GM18951 (cell line): Measurements from ENCODE around the gene RB1.
"Not testable (repeated sequence)": the region's sequence is repeated elsewhere in the genome, so short reads cannot be mapped to it uniquely, and the experiment has no call there.

Experiments used
- POLR2A ChIP-seq: IDR thresholded peaks from 4 replicates; pipeline ENCODE4 v1.6.1; 2011; ENCODE audit warnings: mild to moderate bottlenecking; ENCODE audit not compliant: insufficient read length, insufficient read depth; ENCODE audit errors: extremely low read depth
- in situ Hi-C: fragments of 300-500 bp; cut with MboI; formaldehyde crosslinking; loops from one replicate; pipeline ENCODE4 v1.12.0; 2022; ENCODE audit warnings: low sequenced_read_pairs, mixed read lengths, inconsistent platforms; ENCODE audit not compliant: unreplicated experiment

The RB1 gene

DNA sequence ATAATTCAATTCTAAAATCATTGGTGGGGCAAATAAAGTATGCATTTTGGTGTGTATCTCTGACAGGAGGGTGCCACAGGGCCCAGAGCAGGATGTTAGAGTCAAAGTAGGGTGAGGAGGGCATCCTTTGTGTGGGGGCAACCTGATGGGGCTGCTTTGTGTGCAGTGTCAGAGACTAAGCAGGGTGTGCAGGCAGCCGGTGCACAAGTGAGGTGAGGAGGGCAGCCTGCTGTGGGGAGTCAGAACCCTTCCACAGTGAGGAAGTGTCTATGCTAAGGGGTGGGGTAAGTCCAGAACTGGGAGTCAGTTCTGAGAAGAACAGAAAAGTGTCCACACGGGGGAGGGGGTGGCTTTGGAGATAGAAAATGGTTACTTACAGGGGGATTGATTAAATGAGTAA is 40.7 kb downstream of the RB1 start:
- in situ Hi-C loops, result no loop called here

DNA sequence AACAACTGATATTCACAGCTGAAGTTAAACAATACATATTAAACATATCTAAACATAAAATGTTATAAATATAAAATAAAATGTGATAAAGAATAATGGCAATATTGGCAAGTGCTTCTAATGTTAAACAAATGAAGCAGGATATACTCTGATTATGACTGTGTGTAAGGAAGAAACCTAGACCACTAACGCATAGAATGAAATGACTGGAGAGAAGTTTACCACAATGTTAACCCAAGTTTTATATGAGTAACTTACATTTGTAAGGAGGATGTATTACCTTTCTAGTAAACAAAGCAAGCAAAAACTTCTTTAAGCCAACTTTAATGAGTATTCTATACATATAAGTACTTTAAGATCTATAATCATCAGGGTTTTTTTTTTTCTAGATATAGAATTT is 43.0 kb downstream of the RB1 start:
- in situ Hi-C loops, result no loop called here
- TF ChIP-seq POLR2A, result no peak

More for the DNA sequence above, 40.7 kb downstream of the RB1 start:
- TF ChIP-seq POLR2A, result no peak

DNA sequence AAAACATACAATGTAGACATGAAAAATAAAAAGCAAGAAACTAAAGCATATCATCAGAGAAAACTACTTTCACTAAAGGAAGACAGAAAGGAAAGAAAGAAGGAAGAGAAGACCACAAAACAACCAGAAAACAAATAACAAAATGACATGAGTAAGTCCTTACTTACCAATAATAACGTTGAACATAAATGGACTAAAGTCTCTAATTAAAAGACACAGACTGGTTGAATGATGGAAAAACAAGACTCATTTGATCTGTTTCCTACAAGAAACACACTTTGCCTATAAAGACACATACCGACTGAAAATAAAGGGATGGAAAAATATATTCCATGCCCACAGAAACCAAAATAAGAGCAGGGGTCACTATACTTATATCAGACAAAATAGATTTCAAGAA is 46.0 kb downstream of the RB1 start:
- in situ Hi-C loops, result no loop called here
- no peak for TF ChIP-seq POLR2A

DNA sequence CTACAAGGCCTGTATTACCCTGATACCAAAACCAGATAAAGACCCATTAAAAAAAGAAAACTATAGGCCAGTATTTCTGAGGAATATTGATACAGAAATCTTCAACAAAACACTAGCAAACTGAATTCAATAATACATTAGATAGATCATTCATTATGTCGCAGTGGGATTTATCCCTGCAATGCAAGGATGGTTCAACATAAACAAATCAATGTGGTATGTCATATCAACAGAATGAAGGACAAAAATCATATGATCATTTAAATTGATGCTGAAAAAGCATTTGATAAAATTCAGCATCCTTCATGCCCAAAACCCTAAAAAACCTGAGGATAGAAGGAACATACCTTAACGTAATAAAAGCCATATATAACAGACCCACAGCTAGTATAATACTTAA is 50.0 kb downstream of the RB1 start:
- TF ChIP-seq POLR2A, result no peak

DNA sequence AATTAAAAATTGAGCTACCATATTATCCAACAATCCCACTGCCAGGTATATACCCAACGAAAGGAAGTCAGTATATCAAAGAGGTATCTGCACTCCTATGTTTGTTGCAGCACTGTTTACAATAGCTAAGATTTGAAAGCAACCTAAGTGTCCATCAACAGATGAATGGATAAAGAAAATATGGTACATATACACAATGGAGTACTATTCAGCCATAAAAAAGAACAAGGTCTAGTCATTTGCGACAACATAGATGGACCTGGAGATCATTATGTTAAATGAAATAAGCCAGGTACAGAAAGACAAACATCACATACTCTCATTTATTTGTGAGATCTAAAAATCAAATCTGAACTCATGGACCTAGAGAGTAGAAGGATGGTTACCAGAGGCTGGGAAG is 52.0 kb downstream of the RB1 start:
- in situ Hi-C loops, result not testable (repeated sequence)

More for the DNA sequence above, 50.0 kb downstream of the RB1 start:
- in situ Hi-C loops, result no loop called here

DNA sequence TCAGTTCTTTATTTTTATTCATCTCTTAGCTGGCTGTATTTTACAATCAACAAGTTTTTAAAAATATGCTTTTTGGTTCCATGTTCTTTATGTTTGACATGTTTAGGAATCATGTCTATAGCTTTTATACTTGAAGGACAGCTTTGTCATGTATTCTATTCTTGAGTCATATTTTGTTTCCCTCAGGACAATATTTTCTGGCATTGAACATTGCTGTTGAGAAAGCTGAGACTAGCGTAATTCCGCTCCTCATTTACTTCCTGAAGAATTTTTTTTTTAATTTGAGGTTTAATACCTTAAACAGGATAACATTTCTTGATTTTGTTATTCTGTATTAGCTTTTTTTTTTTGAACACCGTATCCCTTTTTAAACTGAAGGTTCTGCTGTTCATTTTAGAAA is 53.2 kb downstream of the RB1 start:
- TF ChIP-seq POLR2A, result no peak
- in situ Hi-C loops, result no loop called here

DNA sequence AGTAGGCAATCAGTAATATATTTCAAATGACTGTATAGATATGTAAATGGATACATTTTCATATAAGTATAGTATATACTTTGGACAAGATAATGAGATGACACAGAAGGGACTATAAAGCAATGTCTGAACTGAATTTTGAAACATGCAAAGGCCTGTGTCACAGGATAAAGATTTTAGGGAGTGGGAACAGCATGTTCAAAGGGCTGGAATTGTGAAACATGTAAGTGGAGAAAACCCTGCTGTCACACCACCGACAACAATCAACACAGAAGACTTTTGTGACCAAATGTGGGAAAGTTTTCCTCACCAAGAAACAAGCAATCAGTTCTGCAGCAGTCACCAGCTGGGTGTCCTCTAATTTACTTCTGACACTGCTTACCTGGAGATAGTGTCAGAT is 66.4 kb downstream of the RB1 start:
- in situ Hi-C loops, result no loop called here
- TF ChIP-seq POLR2A, result no peak

DNA sequence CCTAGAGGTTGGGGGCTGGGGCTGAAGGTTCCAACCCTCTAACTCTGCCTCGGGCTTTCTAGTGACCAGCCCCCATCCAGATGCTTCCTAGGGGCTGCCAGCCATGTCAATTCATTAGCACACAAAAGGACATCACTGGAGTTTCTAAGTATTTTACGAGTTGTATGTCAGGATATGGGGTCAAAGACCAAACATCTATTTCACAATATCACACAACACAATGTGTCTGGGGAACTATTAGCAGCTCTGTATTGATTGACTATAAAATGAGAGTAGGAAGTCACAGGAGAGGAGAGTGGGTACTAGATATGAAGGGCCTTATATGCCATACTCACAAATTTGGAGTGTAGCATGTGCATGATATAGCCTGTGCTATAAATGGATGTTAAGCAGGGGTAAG is 67.3 kb downstream of the RB1 start:
- TF ChIP-seq POLR2A, result no peak
- in situ Hi-C loops, result no loop called here

DNA sequence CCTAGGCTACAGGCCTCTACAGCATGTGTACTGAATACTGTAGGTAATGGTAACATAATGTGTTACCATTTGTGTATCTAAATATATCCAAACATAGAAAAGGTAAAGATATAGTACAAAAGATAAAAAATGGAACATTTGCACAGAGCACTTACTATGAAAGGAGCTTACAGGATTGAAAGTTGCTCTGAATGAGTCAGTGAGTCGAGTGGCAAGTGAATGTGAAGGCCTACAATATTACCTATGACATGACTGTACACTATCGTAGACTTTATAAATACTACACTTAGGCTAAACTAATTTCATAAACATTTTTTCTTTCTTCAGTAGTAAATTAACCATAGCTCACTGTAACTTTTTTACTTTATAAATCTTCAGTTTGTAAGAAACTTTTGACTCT is 74.3 kb downstream of the RB1 start:
- no peak for TF ChIP-seq POLR2A
- in situ Hi-C loops, result no loop called here

DNA sequence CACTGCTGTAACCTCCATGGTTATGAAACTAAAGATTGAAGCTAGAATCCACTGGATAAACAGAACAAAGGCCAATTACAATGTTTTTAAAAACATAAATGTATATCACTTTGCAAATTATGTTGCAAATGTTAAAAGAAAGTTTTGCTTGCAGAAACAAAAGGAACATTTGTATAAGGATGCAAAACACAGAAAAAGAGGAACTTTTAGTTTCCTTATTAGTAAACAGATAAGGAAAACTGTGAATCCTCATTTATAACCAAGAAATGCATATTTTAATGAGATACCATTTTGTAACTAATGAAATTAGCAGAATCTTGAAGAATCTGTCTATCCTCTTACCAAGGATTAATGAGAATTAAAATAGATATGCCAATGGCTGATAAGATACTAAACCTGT is 77.0 kb downstream of the RB1 start:
- in situ Hi-C loops, result no loop called here
- TF ChIP-seq POLR2A, result no peak

DNA sequence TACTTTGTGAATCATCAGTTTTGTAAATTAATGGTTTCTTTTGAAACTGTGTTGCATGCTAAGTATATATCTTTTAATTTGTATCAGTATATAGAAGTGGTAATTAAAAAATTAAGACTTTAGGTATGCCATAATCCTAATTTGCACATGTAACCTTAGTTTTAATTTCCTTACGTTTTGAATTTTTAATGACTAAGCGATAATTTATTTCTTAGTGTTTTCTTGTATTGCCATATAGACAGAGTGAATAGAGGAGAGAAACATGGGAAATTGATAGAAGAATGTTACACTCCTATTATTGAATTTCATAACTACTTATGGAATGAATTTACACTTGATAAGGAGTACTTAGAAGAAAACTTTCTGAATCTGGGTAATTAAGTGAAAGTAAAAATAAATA is 79.8 kb downstream of the RB1 start:
- no peak for TF ChIP-seq POLR2A
- in situ Hi-C loops, result no loop called here

DNA sequence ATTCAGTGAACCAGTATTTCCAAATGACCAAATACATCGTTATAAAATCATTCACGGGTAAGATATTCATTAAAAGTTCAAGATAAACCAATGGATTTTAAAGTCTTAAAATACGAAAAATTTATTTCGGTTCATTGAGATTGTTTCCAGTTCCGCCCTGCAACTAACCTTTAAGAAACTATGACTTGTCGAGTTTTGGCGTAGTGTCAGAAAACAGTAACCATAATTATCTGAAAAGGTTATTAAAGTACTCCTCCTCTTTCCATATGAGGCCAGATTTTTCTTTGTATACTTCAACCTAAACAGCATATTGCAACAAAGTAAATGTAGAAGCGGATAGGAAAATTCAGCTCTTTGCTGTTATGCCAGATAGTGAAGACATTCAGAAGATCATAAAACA is 83.3 kb downstream of the RB1 start:
- in situ Hi-C loops, result no loop called here

DNA sequence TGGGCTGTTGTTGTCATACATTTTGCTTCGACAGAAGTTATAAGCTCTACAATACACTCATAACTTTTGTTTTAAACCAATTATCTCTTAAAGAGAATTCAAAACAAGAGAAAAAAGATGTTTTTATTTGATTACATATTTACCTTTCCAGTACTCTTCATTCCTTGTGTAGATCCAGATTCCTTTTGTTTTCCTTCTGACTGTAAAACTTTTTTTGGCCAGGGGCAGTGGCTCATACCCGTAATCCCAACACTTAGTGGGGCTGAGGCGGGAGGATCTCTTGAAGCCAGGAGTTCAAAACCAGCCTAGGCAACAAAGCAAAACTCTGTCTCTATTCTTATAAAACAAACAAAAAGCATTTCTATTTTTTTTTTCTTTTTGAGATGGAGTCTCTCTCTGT is 87.7 kb downstream of the RB1 start:
- no peak for TF ChIP-seq POLR2A
- in situ Hi-C loops, result no loop called here

More for the DNA sequence above, 83.3 kb downstream of the RB1 start:
- no peak for TF ChIP-seq POLR2A

DNA sequence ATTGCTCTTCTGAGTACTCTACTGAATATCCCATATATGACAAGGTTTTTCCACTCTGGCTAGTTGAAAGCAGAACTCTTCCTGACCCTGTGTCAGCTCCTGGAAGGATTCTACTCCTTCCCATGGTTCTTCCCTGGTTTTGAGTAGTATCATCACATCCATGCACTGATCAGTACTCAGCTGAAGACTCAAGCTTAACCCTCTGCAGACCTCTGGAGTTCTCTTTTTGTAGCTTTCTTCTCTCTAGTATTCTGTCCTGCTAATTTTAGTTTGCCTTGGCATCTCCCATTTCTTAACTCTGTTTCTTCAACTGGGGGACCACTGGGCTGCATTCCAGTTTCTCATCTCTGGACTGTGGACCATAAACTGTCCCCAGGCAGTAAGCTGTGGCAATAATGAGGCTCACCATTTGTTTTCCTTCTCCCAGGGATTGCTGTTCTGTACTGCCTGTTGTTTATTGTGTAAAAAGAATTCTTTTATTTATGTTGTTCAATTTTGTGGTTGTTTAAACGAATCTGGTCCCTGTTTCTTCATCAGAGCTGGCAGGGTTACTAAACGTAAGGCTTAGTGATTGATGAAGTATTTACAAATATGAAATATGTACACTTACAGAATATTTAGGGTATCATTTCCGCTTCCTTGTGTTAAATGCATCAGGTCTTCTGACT is 89.6 kb downstream of the RB1 start:
- in situ Hi-C loops, result no loop called here
- TF ChIP-seq POLR2A, result no peak

DNA sequence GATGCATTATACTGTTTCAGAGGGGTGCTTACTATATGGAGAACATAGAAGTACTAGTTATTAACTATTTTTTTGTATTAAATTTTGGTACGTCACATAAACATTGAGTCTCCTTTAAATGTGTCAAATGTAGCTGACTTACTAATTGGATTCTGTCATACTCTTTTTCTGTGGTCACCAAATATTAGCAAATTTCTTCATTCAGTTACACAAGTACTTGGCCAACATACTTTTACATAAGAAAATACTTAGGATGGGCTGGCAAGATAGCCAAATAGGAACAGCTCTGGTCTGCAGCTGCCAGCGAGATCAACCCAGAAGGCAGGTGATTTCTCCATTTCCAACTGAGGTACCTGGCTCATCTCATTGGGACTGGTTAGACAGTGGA is 90.1 kb downstream of the RB1 start:
- in situ Hi-C loops, result no loop called here
- no peak for TF ChIP-seq POLR2A

DNA sequence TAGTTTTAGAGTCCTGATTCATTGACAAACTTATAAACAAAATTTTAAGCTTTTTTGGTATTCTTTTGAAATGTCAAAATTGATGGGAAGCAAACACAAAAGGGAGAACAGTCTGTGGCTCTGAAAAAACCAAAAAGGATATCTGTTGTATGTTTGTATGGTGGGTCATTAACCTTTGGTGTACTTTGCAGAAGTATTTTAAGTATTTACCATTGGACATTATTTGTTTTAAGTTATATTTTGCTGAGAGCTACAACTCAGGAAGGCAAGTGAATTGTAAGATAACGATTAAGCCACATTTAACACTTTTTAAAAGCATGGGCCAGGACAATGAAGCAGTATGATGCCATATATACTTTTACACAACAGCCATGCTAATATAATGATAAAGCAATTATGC is 94.2 kb downstream of the RB1 start:
- no peak for TF ChIP-seq POLR2A
- in situ Hi-C loops, result no loop called here
